ENCODE data around the gene HCN2. TPM values are rescaled to one million over a fixed set of nuclear protein-coding genes. Genes with fewer than 3 reads are reported as not detected.

The HCN2 gene
- polyA plus RNA-seq, 1 donor from 2014 or later, result 4.7 TPM

DNA sequence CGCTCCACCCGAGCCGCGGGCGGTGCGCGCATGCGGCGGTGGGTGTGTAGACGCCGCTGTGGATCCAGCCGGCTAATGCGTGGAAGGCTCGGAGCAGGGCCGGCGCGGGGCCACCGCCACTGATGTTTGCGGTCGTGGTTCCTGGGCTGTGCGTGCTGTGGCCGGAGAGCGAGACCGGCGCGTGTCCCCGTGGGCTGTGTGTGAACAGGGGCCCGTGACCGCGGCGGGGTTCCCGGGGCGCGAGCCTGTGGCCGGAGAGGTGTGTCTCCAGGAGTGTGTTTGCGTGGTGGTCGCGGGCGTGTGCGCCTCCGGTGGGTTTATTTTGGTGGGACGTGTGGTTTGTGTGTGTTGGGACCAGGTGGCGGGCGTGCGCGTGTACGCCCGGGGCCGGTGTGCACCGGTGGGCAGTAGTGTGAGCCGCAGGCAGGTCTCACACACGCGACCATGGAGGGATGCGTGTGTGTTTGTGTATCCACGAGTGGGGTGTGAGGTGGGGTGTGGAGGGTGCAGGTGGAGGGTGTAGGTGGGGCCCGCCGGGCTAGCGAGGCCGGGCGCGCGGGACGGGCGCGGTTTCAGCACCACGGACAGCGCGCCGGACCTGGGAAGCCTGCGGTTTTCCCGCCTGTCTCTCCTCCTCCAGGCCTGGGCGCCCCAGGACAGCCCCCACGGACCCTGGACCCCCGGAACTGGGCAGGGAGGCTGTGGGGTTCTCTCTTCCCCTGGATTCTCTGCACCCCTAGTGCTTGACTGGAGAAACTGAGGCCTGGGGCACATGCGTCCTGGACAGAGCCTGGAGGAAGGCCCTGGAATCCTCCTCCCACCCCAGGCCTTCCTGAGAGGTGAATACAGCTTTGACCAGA lies 1.6 kb downstream of the HCN2 start:
- Histone ChIP-seq H3K9me2 (ENCODE audit: insufficient read depth, low read length) (no peaks in the 10 kb centered on the region), H3K79me2 (replicated peaks; ENCODE audit: insufficient read depth, low read length) (no peaks in the 10 kb centered on the region), H3K36me3 (ENCODE audit: insufficient read depth, low read length) (no peaks in the 10 kb centered on the region), H2AFZ (ENCODE audit: low read depth, low read length) (no peak overlapping the region), H4K20me1 (ENCODE audit: insufficient read depth) (peaks cover 9% of the 10 kb centered on the region), H3K9ac (ENCODE audit: low read length) (peak overlapping the region; percentile 57), H3F3A (ENCODE audit: insufficient read depth, low read length, poor library complexity, severe bottlenecking) (no peaks in the 10 kb centered on the region), H3K9me3 (ENCODE audit: low read length) (no peaks in the 10 kb centered on the region), H3K27me3 (ENCODE audit: insufficient read depth, low read depth, low read length) (peaks cover 26% of the 10 kb centered on the region), H3K27ac (ENCODE audit: low read length) (no peak overlapping the region), H3K4me2 (ENCODE audit: low read length) (peak overlapping the region; percentile 19), H3K4me3 (ENCODE audit: low read length) (peak overlapping the region; percentile 66)
- TF ChIP-seq, protein P1, sequence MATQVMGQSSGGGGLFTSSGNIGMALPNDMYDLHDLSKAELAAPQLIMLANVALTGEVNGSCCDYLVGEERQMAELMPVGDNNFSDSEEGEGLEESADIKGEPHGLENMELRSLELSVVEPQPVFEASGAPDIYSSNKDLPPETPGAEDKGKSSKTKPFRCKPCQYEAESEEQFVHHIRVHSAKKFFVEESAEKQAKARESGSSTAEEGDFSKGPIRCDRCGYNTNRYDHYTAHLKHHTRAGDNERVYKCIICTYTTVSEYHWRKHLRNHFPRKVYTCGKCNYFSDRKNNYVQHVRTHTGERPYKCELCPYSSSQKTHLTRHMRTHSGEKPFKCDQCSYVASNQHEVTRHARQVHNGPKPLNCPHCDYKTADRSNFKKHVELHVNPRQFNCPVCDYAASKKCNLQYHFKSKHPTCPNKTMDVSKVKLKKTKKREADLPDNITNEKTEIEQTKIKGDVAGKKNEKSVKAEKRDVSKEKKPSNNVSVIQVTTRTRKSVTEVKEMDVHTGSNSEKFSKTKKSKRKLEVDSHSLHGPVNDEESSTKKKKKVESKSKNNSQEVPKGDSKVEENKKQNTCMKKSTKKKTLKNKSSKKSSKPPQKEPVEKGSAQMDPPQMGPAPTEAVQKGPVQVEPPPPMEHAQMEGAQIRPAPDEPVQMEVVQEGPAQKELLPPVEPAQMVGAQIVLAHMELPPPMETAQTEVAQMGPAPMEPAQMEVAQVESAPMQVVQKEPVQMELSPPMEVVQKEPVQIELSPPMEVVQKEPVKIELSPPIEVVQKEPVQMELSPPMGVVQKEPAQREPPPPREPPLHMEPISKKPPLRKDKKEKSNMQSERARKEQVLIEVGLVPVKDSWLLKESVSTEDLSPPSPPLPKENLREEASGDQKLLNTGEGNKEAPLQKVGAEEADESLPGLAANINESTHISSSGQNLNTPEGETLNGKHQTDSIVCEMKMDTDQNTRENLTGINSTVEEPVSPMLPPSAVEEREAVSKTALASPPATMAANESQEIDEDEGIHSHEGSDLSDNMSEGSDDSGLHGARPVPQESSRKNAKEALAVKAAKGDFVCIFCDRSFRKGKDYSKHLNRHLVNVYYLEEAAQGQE (IDR thresholded peaks at IDR 0.05; ENCODE audit: borderline replicate concordance), result peak; percentile 72
- TF ChIP-seq SMC3 (conservative IDR thresholded peaks at IDR 0.05; ENCODE audit: poor library complexity) (no peak), EZH2 (IDR thresholded peaks at IDR 0.05; ENCODE audit: borderline replicate concordance, insufficient read depth, low read length, poor library complexity, severe bottlenecking) (no peak)
- TF ChIP-seq, protein P2, sequence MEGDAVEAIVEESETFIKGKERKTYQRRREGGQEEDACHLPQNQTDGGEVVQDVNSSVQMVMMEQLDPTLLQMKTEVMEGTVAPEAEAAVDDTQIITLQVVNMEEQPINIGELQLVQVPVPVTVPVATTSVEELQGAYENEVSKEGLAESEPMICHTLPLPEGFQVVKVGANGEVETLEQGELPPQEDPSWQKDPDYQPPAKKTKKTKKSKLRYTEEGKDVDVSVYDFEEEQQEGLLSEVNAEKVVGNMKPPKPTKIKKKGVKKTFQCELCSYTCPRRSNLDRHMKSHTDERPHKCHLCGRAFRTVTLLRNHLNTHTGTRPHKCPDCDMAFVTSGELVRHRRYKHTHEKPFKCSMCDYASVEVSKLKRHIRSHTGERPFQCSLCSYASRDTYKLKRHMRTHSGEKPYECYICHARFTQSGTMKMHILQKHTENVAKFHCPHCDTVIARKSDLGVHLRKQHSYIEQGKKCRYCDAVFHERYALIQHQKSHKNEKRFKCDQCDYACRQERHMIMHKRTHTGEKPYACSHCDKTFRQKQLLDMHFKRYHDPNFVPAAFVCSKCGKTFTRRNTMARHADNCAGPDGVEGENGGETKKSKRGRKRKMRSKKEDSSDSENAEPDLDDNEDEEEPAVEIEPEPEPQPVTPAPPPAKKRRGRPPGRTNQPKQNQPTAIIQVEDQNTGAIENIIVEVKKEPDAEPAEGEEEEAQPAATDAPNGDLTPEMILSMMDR (IDR thresholded peaks at IDR 0.05; ENCODE audit: poor library complexity, severe bottlenecking), result no peak

DNA sequence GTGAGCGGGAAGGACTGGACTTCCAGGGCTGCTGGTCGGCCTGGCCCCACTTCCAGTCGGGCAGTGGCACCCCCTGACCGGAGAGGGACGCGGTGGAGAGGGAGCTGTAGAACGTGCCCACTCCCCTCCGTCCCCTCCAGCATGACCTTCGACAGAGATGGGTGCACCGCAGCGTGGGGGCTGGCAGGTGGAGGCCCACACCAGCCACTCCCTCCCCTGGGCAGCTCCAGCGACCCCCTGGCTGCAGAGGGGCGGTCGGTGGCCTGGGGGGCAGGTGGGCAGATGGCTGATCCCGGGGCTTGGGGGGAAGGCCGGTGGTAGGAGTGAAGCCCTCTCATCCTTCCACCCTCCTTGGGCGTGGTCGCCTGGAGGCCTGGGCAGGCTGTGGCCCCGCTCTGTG lies 2.4 kb downstream of the HCN2 start:
- Histone ChIP-seq H3K9me3 (ENCODE audit: low read length) (no peaks in the 10 kb centered on the region), H3K4me2 (ENCODE audit: low read length) (no peak overlapping the region)

DNA sequence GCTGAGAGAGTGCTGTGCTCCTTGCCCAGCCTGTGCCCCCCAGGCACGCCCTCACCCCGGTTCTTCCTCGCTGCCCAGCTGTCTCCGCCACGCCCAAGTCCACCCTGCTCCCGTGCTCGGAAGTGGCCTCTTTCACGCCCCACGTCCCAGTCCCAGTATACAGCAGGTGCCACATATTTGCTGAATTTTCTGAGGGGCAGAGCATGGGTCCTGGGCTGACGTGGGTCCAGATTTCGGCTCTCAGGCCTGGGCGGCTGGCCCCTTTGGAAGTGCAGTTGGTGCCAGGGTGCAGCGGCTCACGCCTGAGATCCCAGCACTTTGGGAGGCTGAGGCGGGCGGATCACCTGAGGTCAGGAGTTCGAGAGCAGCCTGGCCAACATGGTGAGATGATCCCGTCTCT lies 3.4 kb downstream of the HCN2 start:
- Histone ChIP-seq H2AFZ (ENCODE audit: low read depth, low read length) (no peak overlapping the region), H3K9me3 (ENCODE audit: low read length) (no peaks in the 10 kb centered on the region), H3K79me2 (replicated peaks; ENCODE audit: insufficient read depth, low read length) (no peaks in the 10 kb centered on the region), H3K9ac (ENCODE audit: low read length) (no peak overlapping the region), H4K20me1 (ENCODE audit: insufficient read depth) (peaks cover 9% of the 10 kb centered on the region), H3K9me2 (ENCODE audit: insufficient read depth, low read length) (no peaks in the 10 kb centered on the region), H3K4me3 (ENCODE audit: low read length) (no peak overlapping the region), H3F3A (ENCODE audit: insufficient read depth, low read length, poor library complexity, severe bottlenecking) (no peaks in the 10 kb centered on the region), H3K4me2 (ENCODE audit: low read length) (no peak overlapping the region), H3K27me3 (ENCODE audit: insufficient read depth, low read depth, low read length) (peaks cover 26% of the 10 kb centered on the region), H3K27ac (ENCODE audit: low read length) (no peak overlapping the region), H3K36me3 (ENCODE audit: insufficient read depth, low read length) (no peaks in the 10 kb centered on the region)
- TF ChIP-seq, protein P1 (IDR thresholded peaks at IDR 0.05; ENCODE audit: borderline replicate concordance), result no peak
- TF ChIP-seq, protein P2 (IDR thresholded peaks at IDR 0.05; ENCODE audit: poor library complexity, severe bottlenecking), result no peak
- no peak for TF ChIP-seq EZH2 (IDR thresholded peaks at IDR 0.05; ENCODE audit: borderline replicate concordance, insufficient read depth, low read length, poor library complexity, severe bottlenecking)

More for the DNA sequence above, 2.4 kb downstream of the HCN2 start:
- peak overlapping the region; percentile 66 for H3K4me3 ChIP-seq (ENCODE audit: low read length)
- no peaks in the 10 kb centered on the region for H3K36me3 ChIP-seq (ENCODE audit: insufficient read depth, low read length)
- no peak overlapping the region for H2AFZ ChIP-seq (ENCODE audit: low read depth, low read length)
- no peak for TF ChIP-seq SMC3 (conservative IDR thresholded peaks at IDR 0.05; ENCODE audit: poor library complexity)
- H3K27me3 ChIP-seq (ENCODE audit: insufficient read depth, low read depth, low read length), result peaks cover 26% of the 10 kb centered on the region
- no peaks in the 10 kb centered on the region for H3K79me2 ChIP-seq (replicated peaks; ENCODE audit: insufficient read depth, low read length)
- peaks cover 9% of the 10 kb centered on the region for H4K20me1 ChIP-seq (ENCODE audit: insufficient read depth)
- no peaks in the 10 kb centered on the region for H3K9me2 ChIP-seq (ENCODE audit: insufficient read depth, low read length)
- no peaks in the 10 kb centered on the region for H3F3A ChIP-seq (ENCODE audit: insufficient read depth, low read length, poor library complexity, severe bottlenecking)
- H3K9ac ChIP-seq (ENCODE audit: low read length), result no peak overlapping the region
- H3K27ac ChIP-seq (ENCODE audit: low read length), result no peak overlapping the region

Data from neural cell (in vitro differentiated cells).